Stimulated activated CD8-positive, alpha-beta memory T cell treated with anti-CD3 and anti-CD28 coated beads, Interleukin-7, amount 100 ng/mL, for 24 hours (primary cell): Measurements from ENCODE around the gene FAM3C.

Experiments
- DNase-seq: peaks from one replicate; pipeline ENCODE4 v3.0.0-alpha.2; 2020; ENCODE audit warnings: low read depth

The FAM3C gene

GRCh38 chr7:121410829-121411596 is 14.9 kb upstream of the FAM3C start:
- DNase-seq, result no peak

- no peak for DNase-seq
Measured at GRCh38 chr7:121406944-121407343, 10.8 kb upstream of the FAM3C start.

- DNase-seq, result no peak
Measured at GRCh38 chr7:121406461-121406860, 10.4 kb upstream of the FAM3C start.

GRCh38 chr7:121404348-121404747 is 8.2 kb upstream of the FAM3C start:
- no peak for DNase-seq

GRCh38 chr7:121402701-121403100 is 6.6 kb upstream of the FAM3C start:
- DNase-seq, result no peak

GRCh38 chr7:121401896-121402295 is 5.8 kb upstream of the FAM3C start:
- no peak for DNase-seq

- no peak for DNase-seq
Measured at GRCh38 chr7:121398246-121398645, 2.1 kb upstream of the FAM3C start.

GRCh38 chr7:121397822-121398221 is 1.7 kb upstream of the FAM3C start:
- no peak for DNase-seq

- no peak for DNase-seq
Measured at GRCh38 chr7:121397361-121397760, 1.3 kb upstream of the FAM3C start.

GRCh38 chr7:121395494-121395960 is 581 bp downstream of the FAM3C start:
- peak; percentile 14 for DNase-seq

- DNase-seq, result no peak
Measured at GRCh38 chr7:121394709-121395140, 1.4 kb downstream of the FAM3C start.

- no peak for DNase-seq
Measured at GRCh38 chr7:121393005-121393366, 3.1 kb downstream of the FAM3C start.

GRCh38 chr7:121392277-121393004 is 3.7 kb downstream of the FAM3C start:
- no peak for DNase-seq

GRCh38 chr7:121391686-121392085 is 4.4 kb downstream of the FAM3C start:
- no peak for DNase-seq

- no peak for DNase-seq
Measured at GRCh38 chr7:121390617-121391016, 5.5 kb downstream of the FAM3C start.

- DNase-seq, result no peak
Measured at GRCh38 chr7:121390109-121390508, 6.0 kb downstream of the FAM3C start.

GRCh38 chr7:121388950-121389349 is 7.2 kb downstream of the FAM3C start:
- no peak for DNase-seq

- DNase-seq, result no peak
Measured at GRCh38 chr7:121385800-121386179, 10.3 kb downstream of the FAM3C start.

- DNase-seq, result no peak
Measured at GRCh38 chr7:121385056-121385799, 10.9 kb downstream of the FAM3C start.

GRCh38 chr7:121384265-121384664 is 11.8 kb downstream of the FAM3C start:
- DNase-seq, result no peak

GRCh38 chr7:121383235-121383910 is 12.7 kb downstream of the FAM3C start:
- DNase-seq, result no peak

GRCh38 chr7:121382473-121382872 is 13.6 kb downstream of the FAM3C start:
- DNase-seq, result no peak
